Measurements from ENCODE around the gene CACHD1.

Gene CACHD1

GRCh38 chr1:64550510-64550909 is 80.6 kb downstream of the CACHD1 start:
- no peak for DNase-seq (ENCODE audit: low read depth)

GRCh38 chr1:64550946-64551605 is 81.1 kb downstream of the CACHD1 start:
- DNase-seq (ENCODE audit: low read depth), result no peak

DNA sequence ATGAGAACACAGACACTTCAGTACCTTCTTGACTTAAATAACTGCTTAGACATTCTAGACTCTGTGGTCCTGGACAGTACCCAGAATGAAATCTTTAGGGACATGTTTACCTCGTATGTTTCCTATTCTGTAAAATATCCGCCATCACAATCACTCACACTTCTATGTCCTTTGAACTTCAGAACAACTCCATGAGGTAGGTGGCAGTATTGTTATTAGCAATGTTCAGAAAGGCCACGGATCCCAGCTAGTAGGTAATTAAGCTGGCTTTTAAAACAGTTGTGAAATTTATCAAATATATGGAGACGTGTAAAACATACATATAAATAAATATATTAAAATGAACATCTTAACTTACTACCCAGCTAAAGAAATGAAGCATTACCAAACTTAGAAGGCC is 83.4 kb downstream of the CACHD1 start:
- DNase-seq (ENCODE audit: low read depth), result no peak

DNA sequence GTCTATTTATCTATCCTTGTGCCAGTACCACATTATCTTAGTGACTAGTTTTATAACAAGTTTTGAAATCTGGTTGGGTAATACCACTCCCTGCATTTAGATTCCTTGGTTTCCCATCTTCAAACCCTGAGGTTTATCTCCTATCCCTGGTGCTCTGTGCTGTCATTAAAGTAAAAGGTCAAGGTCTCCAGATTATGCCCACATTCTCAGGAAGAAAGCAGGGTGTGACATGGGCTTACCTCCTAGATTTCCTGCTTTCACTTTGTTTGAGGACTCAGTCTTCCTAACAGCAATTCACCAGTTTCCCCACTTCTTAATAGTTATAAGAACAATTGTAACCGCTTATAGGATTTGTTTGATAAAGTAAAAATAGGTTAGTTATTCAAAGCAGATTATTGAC is 86.0 kb downstream of the CACHD1 start:
- no peak for DNase-seq (ENCODE audit: low read depth)

DNA sequence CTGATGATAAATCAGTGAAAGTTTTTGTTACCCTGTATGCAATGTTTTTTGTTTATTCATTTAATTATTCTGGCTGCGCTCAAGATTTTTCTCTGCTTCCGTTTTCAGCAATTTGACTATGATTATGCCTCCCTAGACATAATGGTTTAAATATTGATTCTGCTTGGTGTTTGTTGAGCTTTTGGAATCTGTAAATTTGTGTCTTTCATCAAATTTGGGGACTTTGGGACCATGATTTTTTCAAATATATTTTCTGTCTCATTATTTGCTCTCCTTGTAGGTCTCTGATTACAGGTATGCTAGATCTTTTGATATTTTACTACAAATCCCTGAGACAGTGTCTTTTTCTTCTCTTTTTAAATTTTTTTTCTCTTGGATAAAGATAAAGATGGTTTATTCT is 92.1 kb downstream of the CACHD1 start:
- DNase-seq (ENCODE audit: low read depth), result no peak

DNA sequence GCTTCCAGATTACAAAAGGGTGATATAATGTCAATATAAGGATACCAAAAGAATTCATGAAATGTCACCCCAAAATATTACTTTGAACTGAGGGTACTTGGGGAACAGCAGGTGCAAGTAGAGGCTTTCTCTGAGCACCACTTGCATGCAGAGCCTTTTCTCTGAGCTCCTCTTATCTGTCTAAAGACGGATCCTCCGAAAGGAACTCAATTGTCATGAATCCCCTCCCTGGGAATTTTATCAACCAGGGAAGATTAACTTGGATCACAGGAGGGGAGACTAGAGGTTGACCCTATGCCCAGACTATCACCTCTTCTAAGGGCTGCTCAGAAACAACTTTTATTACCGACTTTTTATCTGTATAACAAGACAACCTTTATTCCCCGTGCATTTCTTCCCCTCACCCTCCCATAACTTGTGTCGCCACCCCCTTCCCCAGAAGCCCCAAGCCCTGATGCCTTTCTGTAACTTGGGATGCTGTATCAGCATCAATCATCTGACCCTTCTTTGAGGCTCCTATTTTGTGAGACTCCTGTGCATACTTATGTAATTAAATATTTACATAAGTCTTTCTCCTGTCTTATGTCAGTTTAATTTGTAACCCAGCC is 94.1 kb downstream of the CACHD1 start:
- DNase-seq (ENCODE audit: low read depth), result no peak

DNA sequence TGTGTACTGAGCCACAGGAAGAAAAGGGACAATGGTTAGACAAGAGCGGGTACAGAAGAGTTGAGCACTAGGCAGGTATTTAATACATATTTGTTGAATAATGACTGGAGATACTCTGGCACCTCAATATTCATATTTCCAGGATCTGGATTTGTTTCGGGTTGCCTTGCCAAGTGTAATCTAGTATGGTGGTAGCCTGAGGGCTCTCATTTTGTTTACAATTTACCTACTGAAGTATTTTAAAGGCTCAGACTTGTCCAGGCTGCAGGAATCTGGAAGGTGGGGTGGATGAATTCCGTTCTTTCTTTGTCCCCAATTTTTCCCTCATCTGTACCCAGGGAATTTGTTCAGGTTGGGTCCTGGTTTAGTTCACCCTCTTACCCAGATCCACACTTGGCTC is 95.0 kb downstream of the CACHD1 start:
- no peak for DNase-seq (ENCODE audit: low read depth)

DNA sequence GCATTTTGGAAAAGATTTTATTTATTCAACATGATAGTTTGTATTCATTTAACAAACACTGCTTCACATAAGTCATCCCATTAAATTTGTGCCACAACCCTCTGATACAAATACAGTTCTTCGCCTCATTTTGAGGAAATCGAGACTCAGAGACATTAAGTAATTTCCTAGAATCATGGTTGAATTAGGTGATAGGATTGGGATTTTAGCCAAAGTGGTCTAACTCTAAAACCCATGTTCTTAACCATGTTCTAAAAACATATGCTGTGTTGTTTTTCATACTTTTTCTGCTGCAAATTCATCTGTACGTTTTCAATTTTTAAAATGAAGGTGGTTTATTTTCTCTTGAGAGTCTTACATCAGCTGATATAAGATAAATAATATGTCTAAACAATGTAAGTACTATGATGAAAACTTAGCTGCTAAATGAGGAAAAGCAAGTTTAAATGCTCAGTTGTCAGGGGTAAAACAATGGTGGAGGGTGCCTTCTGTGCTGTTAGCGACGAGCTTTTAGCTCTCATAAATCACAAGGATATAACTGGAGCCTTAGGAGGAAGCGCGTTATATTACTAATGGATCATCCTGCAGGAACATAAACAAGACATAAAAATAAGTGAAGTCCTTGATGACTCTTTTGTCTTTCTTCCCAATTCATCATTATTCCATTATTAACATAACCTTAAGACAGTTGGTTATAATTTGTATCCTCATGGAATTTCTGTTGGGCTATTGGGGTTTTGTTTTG is 97.7 kb downstream of the CACHD1 start:
- no peak for DNase-seq (ENCODE audit: low read depth)

DNA sequence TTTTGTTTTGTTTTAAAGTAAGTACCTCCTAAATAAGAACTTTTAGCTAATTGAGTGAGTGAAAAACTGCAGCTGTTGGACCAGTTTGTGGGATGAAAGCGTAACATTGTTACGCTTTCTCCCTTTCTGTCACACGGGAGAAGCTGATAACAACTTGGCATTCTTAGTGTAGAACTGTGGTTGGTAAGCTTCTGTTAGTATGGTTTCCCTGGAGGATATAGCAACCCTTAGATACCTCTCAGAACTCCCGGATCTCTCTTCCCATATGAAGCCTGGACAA is 98.2 kb downstream of the CACHD1 start:
- DNase-seq (ENCODE audit: low read depth), result no peak

DNA sequence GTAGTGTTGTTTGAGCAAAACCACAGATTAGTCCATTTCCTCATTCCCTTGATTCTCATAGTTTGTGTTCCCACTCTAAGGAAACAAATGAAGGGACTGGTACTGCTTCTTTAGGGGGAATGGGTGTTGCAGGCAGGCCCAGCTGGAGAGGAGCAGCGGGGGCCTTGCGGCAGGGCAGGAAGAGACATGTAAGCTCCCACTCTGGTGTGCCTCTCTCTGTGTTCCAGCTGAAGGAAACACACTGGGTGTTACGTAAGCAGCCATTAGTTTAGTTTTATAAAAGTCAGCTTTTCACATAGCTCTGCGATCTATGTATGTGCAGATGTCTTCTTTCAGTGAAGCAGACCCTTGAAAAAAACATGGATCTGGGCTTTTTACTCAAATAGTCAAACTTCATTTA is 99.5 kb downstream of the CACHD1 start:
- DNase-seq (ENCODE audit: low read depth), result no peak

DNA sequence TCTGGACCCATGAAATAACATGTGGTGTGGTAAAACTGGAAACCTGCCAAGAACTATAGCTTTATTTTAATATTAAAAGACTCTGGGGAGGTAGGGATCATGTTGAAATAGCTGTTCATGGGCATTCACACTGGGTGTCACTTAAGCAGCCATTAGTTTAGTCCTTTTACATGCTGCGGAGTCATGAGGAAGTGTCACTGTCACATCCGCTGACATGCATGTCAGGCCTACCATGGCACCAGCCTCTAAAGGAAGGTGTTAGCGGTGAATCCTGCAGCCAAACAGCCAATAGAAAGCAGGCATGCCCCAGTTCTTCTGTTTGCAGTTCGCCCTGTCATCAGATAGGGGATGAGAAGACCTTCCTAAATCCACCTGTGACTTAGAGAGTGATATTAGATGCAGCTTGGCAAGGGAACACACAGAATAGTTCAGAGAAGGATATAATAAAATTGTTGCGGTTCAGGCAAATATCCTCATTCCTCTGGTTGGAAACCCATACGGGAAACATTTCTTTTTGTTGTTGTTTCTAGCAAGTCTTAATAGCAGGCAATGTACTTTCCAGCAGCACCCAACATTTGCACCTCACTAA is 100.4 kb downstream of the CACHD1 start:
- no peak for DNase-seq (ENCODE audit: low read depth)

GRCh38 chr1:64572222-64572900 is 102.4 kb downstream of the CACHD1 start:
- DNase-seq (ENCODE audit: low read depth), result no peak

GRCh38 chr1:64574301-64574700 is 104.4 kb downstream of the CACHD1 start:
- no peak for DNase-seq (ENCODE audit: low read depth)

- no peak for DNase-seq (ENCODE audit: low read depth)
Observed at GRCh38 chr1:64575881-64576676, 106.2 kb downstream of the CACHD1 start.

GRCh38 chr1:64578270-64578973 is 108.5 kb downstream of the CACHD1 start:
- no peak for DNase-seq (ENCODE audit: low read depth)

DNA sequence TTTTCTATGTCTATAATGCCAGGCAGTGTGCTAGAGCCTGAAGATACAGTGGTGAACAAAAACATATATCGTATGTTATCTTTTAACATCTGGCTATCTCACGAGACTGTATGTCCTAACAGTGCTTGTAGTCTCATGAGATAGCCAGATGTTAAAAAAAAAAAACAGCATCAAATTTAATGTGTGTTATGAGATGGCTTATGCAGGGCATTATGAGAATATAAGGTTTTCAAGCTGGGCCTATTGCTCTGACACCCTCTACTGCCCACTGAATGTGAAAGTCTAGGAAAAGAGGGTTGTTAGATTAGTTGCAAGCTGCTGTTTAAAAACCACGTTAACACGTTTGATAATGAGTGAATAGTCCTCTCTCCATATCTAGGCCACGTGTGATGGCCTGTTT is 109.8 kb downstream of the CACHD1 start:
- DNase-seq (ENCODE audit: low read depth), result no peak

DNA sequence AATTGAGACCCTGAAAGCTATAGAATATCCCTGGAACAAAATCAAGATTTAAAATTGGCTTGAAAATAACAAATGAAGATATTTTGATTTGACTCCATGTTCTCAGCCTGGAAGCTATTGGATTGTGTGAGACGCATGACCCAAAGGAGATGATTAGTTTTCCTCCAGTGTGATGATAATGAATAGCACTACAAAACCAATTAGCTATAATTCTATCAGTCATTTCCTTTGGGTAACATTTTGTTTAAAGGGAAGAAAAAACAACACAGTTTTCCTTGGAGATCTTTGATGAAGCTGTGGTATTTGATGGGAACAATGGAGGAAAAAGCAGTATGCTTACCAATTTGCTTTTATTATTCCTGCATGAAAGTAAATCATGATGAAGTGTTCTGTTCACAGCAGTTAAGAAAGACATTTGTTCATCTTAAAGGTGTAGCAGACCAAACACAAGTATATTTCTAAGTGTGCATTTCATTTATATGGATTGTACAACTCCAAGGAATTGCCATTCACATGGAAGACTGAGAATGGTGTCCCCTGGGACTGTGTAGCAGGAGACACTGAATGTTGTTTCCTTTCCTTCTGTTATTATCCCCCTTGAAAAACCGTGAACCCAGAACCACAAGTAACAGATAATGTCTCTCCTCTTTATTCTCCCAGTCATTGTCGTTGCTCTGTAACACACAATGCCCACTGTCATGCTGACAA is 111.4 kb downstream of the CACHD1 start:
- no peak for DNase-seq (ENCODE audit: low read depth)

DNA sequence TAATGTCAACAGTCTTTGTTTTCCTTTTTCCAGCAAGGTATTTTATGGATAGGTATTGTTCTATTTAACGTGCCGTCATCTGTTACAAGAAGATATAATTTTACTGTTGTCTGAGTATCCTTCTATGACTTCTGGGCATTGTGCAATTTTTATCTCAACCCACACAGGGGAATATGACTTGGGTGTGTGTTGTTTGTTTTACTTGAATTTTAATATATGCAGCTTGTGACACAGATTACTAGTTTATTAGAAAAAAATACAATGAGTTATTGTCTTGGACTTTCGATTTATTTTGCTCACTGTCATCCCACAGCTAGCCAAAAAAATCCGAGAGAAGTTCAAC is 111.9 kb downstream of the CACHD1 start:
- no peak for DNase-seq (ENCODE audit: low read depth)

DNA sequence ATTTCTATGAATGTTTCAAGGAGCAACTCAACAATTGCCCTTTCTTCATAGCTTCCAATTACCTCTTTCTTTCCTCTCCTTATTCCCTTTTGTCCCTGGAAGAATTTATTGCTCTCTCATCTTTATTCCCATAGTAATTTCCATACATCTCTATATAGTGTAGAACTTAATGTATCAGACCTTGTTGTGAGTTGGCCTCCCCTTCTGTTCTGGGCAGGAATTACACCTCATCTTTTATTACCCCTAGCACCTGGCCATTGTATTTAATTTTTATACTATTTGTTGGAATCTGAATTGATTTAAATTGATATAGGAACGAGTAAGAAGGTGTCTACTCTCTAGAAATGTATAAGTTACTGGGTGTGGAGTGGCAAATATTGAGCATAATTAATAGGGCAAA is 114.5 kb downstream of the CACHD1 start:
- no peak for DNase-seq (ENCODE audit: low read depth)

GRCh38 chr1:64588876-64589275 is 118.9 kb downstream of the CACHD1 start:
- no peak for DNase-seq (ENCODE audit: low read depth)

DNA sequence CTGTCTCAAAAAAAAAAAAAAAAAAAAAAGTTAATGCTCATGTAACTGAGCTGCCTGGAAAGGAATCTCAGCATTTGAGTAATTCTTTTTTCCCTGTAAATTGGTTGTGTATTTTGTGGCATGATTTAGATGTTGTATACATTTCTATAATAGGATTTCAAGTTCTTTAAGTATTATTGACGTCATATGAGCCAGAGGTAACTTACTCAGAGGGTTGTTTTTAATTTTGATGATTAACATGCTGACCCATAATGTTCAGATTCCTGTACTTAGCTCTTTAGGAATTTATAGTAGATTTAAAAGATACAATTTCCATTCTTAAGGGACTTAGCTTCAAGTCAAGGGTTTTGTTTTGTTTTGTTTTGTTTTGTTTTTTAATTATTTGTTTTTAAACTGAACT is 120.4 kb downstream of the CACHD1 start:
- DNase-seq (ENCODE audit: low read depth), result no peak

All from T follicular helper cell (primary cell).